Karpas-422 (cell line): Measurements from ENCODE around the gene ACTN4. TPM values are rescaled to one million over a fixed set of nuclear protein-coding genes. Genes with fewer than 3 reads are reported as not detected.

ENCODE experiments used
- DNase-seq: peaks from one replicate; pipeline ENCODE4 v3.0.0-alpha.2; 2015
- H2AFZ ChIP-seq: fragments of 200-600 bp; sonication (generic); 2 replicates; pipeline ENCODE4 v1.6.1; 2014; ENCODE audit warnings: antibody characterized with exemption, low read length, mixed read lengths
- H3K27ac ChIP-seq: fragments of 200-600 bp; sonication (generic); 2 replicates; pipeline ENCODE4 v1.5.1; 2014; ENCODE audit warnings: mild to moderate bottlenecking, low read length, moderate library complexity
- H3K27me3 ChIP-seq: fragments of 200-600 bp; sonication (generic); 2 replicates; pipeline ENCODE4 v1.6.1; 2014; ENCODE audit warnings: low read length, mixed read lengths
- H3K36me3 ChIP-seq: fragments of 200-600 bp; sonication (generic); 2 replicates; pipeline ENCODE4 v1.6.1; 2014; ENCODE audit warnings: low read length, mixed read lengths; ENCODE audit not compliant: insufficient read depth
- H3K4me1 ChIP-seq: fragments of 200-600 bp; sonication (generic); 2 replicates; pipeline ENCODE4 v1.6.1; 2014; ENCODE audit warnings: mild to moderate bottlenecking, low read length, mixed read lengths
- H3K4me2 ChIP-seq: fragments of 200-600 bp; sonication (generic); 2 replicates; pipeline ENCODE4 v1.6.1; 2014; ENCODE audit warnings: low read length, low read depth, mild to moderate bottlenecking; ENCODE audit not compliant: poor library complexity, severe bottlenecking
- H3K4me3 ChIP-seq: fragments of 200-600 bp; sonication (generic); 2 replicates; pipeline ENCODE4 v1.5.1; 2014; ENCODE audit warnings: mild to moderate bottlenecking, antibody characterized with exemption, low read length, mixed read lengths
- H3K79me2 ChIP-seq: fragments of 200-600 bp; sonication (generic); 2 replicates; pipeline ENCODE4 v1.6.1; 2014; ENCODE audit warnings: mild to moderate bottlenecking, low read length, mixed read lengths
- H3K9ac ChIP-seq: fragments of 200-600 bp; sonication (generic); 2 replicates; pipeline ENCODE4 v1.6.0; 2014; ENCODE audit warnings: low read length
- H3K9me2 ChIP-seq: fragments of 200-600 bp; sonication (generic), shearing (Covaris generic); replicated peaks from 2 replicates; pipeline ENCODE4 v1.6.0; 2014; ENCODE audit warnings: mild to moderate bottlenecking, low read length, moderate library complexity; ENCODE audit not compliant: insufficient read depth
- H3K9me3 ChIP-seq: fragments of 300-700, 200-600 bp; sonication (generic); 2 replicates; pipeline ENCODE4 v1.6.1; 2014; ENCODE audit warnings: low read length, mixed read lengths
- H4K20me1 ChIP-seq: fragments of 200-600 bp; sonication (generic); 2 replicates; pipeline ENCODE4 v1.6.1; 2014; ENCODE audit warnings: mild to moderate bottlenecking, antibody characterized with exemption, low read length, low read depth; ENCODE audit not compliant: insufficient read depth
- total RNA-seq: library from RNA; depleted of rRNA; stranded (reverse); fragments of >200 nt; shearing (Covaris generic); gene quantifications from 2 replicates; pipeline ENCODE4 v1.2.3, GENCODE V29; 2014; ENCODE audit warnings: low replicate concordance

ACTN4 gene
- total RNA-seq, 1 experiment from 2014 or later, result 54.6 TPM

DNA sequence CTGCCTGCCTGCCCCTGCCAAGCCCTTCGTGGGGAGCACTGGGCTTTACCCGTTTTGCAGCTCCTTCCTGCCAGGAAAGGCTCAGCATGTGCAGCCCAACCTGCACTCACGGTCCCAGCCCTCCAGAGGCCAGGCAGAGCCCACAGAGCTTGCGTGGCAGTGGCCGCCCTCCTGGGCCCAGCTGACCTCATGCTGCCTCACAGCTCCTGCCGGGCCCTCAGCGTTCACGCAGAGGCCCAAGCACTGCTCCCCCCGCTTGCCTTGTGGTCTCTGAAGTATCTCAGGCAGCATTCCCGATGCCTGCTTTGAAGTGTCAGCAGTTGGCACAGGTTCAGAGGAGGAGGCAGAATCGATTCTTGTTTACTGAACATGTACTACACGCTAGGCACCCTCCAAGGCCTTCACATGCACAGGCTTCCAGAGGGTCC lies 64.3 kb downstream of the ACTN4 start:
- no peak overlapping the region for H3K4me2 ChIP-seq
- no peaks in the 10 kb centered on the region for H3K9me3 ChIP-seq
- H3K9me2 ChIP-seq, result no peaks in the 10 kb centered on the region
- no peaks in the 10 kb centered on the region for H3K79me2 ChIP-seq
- H3K36me3 ChIP-seq, result no peaks in the 10 kb centered on the region
- H3K9ac ChIP-seq, result no peak overlapping the region
- H4K20me1 ChIP-seq, result no peaks in the 10 kb centered on the region
- H3K4me1 ChIP-seq, result no peaks in the 10 kb centered on the region
- H3K4me3 ChIP-seq, result no peak overlapping the region
- no peak overlapping the region for H2AFZ ChIP-seq
- H3K27me3 ChIP-seq, result no peaks in the 10 kb centered on the region
- DNase-seq, result no peak
- no peak overlapping the region for H3K27ac ChIP-seq

DNA sequence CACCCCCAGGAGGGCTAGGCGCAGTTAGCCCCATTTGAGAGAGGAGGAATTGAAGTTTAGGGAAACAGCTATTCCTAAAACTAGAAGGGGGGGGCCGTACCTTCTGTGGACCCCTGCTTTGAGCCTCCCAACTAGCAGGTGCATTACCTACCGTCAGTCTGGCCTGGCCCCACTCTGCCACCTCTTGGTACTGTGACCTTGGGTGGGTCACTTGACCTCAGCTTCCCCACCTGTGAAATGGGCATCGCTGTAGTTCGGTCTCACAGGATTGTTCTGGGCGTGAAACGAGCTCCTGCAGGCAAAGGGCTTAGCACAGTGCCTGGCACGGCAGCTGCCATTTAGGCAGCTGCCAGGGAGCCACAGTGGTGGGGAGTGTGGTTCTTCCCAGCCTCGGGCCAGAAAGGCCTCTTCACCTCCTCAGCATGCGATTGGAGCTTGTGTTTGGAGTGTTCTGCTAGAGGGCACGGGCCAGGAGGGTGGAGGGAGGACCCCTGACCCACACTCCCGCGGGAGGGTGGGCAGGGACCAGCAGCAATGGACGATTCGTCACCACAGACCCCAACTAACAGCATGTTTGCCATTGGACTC lies 64.8 kb downstream of the ACTN4 start:
- DNase-seq, result no peak
- H3K4me2 ChIP-seq, result no peak overlapping the region
- no peaks in the 10 kb centered on the region for H3K36me3 ChIP-seq

DNA sequence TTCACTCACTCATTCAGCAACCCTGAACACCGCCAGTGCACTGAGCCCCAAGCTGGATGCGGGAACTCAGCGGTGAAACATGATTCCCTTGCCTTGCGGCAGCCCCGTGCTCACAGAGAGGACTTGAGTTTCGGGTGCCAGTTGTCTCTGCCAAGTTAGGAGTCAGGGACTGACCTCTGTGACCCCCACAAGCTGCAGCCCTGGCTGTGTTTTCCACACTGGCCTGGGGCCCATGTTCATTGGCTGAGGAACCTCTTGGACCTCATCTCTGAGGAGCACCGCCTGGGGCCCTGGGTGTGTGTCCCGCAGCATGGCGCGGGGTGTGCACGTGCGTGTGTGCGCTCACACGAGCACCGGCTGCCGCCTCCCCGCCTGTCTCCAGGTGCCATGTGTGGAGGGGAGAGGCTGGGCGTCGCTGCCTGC lies 65.8 kb downstream of the ACTN4 start:
- no peak for DNase-seq

More for the DNA sequence above, 64.8 kb downstream of the ACTN4 start:
- Histone ChIP-seq H3K79me2 (no peaks in the 10 kb centered on the region), H3K9ac (no peak overlapping the region), H3K9me3 (no peaks in the 10 kb centered on the region), H4K20me1 (no peaks in the 10 kb centered on the region), H3K27me3 (no peaks in the 10 kb centered on the region), H3K4me3 (no peak overlapping the region), H3K27ac (no peak overlapping the region), H2AFZ (no peak overlapping the region), H3K4me1 (no peaks in the 10 kb centered on the region), H3K9me2 (no peaks in the 10 kb centered on the region)

DNA sequence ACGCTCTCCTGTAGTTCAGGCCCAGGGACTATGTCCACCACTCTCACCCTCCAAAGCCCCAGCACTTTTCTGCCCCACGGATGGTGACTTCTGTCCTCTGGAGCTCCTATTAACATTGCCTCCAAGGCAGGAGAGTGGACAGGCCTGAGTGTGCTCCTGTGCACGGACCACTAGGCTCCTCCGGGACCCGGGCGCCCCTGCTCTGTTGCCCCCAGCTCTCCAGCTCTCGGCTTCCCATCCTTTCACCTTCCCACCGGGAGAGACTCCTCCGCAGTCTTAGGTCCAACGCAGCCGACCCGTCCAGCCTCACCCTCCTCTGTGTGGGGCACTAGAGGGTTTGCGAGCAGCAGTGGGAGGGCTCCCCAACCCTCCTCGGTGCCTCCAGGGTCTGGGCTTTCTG lies 66.4 kb downstream of the ACTN4 start:
- H3K27ac ChIP-seq, result no peak overlapping the region

More for the DNA sequence above, 65.8 kb downstream of the ACTN4 start:
- no peaks in the 10 kb centered on the region for H3K9me2 ChIP-seq
- H3K4me1 ChIP-seq, result no peaks in the 10 kb centered on the region
- H3K9ac ChIP-seq, result no peak overlapping the region
- H3K4me3 ChIP-seq, result no peak overlapping the region
- H3K27ac ChIP-seq, result no peak overlapping the region
- no peaks in the 10 kb centered on the region for H3K27me3 ChIP-seq
- no peaks in the 10 kb centered on the region for H3K9me3 ChIP-seq
- H4K20me1 ChIP-seq, result no peaks in the 10 kb centered on the region
- no peaks in the 10 kb centered on the region for H3K79me2 ChIP-seq
- no peaks in the 10 kb centered on the region; the same call in 1 of the 2 replicates for H3K36me3 ChIP-seq
- H2AFZ ChIP-seq, result no peak overlapping the region
- no peak overlapping the region for H3K4me2 ChIP-seq

DNA sequence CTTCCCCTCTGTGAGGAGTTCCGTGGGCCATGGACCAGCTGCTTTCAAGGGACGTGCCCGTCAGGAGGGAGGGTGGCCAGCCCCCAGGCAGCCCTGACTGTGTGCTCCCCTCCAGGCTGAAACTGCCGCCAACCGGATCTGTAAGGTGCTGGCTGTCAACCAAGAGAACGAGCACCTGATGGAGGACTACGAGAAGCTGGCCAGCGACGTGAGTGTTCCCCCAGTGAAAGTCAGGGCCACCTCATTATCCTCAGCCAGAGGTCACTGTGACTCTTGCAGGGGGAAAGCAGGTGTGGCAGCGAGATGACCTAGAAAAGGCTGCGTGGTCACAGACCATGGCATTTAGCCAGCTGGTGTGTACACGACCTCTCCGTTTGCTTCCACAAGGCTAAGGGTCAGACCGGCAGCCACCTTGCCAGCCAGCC lies 66.9 kb downstream of the ACTN4 start:
- Histone ChIP-seq H3K79me2 (no peaks in the 10 kb centered on the region), H3K4me2 (no peak overlapping the region), H3K36me3 (no peaks in the 10 kb centered on the region; the same call in 1 of the 2 replicates), H4K20me1 (no peaks in the 10 kb centered on the region), H3K9ac (no peak overlapping the region), H3K4me1 (no peaks in the 10 kb centered on the region), H3K27ac (no peak overlapping the region), H2AFZ (no peak overlapping the region), H3K9me3 (no peaks in the 10 kb centered on the region), H3K27me3 (no peaks in the 10 kb centered on the region), H3K9me2 (no peaks in the 10 kb centered on the region), H3K4me3 (no peak overlapping the region)
- no peak for DNase-seq

More for the DNA sequence above, 66.4 kb downstream of the ACTN4 start:
- Histone ChIP-seq H3K4me1 (no peaks in the 10 kb centered on the region), H2AFZ (no peak overlapping the region), H3K36me3 (no peaks in the 10 kb centered on the region; the same call in 1 of the 2 replicates), H3K4me3 (no peak overlapping the region), H3K9ac (no peak overlapping the region), H3K9me2 (no peaks in the 10 kb centered on the region), H3K79me2 (no peaks in the 10 kb centered on the region), H3K27me3 (no peaks in the 10 kb centered on the region), H3K4me2 (no peak overlapping the region), H4K20me1 (no peaks in the 10 kb centered on the region), H3K9me3 (no peaks in the 10 kb centered on the region)
- no peak for DNase-seq

DNA sequence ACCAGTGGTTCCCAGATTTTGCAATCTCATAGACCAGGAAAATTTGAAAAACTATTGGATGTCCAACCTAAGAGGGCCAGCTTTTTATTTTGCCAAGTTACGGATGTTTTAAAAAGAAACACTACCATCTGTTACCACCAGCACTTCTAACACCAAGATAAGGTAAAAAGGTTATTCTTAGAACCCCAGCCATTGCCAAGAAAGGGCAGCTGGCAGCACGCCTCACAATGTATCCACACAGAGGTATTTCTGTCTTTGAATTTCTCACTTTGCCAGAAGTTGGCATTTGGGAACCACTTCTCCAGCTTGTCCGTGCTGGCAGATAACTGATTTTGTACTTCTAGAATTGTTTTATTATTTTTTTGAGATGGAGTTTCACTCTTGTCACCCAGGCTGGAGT lies 68.1 kb downstream of the ACTN4 start:
- Histone ChIP-seq H3K4me3 (no peak overlapping the region), H3K27ac (no peak overlapping the region), H3K27me3 (no peaks in the 10 kb centered on the region), H3K79me2 (no peaks in the 10 kb centered on the region), H3K4me2 (no peak overlapping the region), H3K4me1 (no peaks in the 10 kb centered on the region), H3K36me3 (no peaks in the 10 kb centered on the region; the same call in 1 of the 2 replicates), H3K9ac (no peak overlapping the region), H4K20me1 (no peaks in the 10 kb centered on the region), H2AFZ (no peak overlapping the region), H3K9me2 (no peaks in the 10 kb centered on the region), H3K9me3 (no peaks in the 10 kb centered on the region)
- no peak for DNase-seq

DNA sequence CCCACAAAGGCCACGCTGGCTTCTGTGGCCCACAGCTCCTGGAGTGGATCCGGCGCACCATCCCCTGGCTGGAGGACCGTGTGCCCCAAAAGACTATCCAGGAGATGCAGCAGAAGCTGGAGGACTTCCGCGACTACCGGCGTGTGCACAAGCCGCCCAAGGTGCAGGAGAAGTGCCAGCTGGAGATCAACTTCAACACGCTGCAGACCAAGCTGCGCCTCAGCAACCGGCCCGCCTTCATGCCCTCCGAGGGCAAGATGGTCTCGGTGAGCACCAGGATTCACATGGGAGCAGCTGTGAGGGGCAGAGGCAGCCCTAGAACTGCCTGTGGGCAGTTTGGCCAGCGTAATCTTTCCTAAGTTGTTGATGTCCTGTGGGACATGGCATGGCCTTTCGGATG lies 69.6 kb downstream of the ACTN4 start:
- Histone ChIP-seq H3K36me3 (no peaks in the 10 kb centered on the region; the same call in 1 of the 2 replicates), H3K4me1 (no peaks in the 10 kb centered on the region), H3K9me2 (no peaks in the 10 kb centered on the region), H3K27me3 (no peaks in the 10 kb centered on the region), H3K4me2 (no peak overlapping the region), H4K20me1 (no peaks in the 10 kb centered on the region; the same call in 1 of the 2 replicates), H2AFZ (no peak overlapping the region), H3K27ac (no peak overlapping the region), H3K9ac (no peak overlapping the region), H3K79me2 (no peaks in the 10 kb centered on the region), H3K4me3 (no peak overlapping the region), H3K9me3 (no peaks in the 10 kb centered on the region)
- no peak for DNase-seq

DNA sequence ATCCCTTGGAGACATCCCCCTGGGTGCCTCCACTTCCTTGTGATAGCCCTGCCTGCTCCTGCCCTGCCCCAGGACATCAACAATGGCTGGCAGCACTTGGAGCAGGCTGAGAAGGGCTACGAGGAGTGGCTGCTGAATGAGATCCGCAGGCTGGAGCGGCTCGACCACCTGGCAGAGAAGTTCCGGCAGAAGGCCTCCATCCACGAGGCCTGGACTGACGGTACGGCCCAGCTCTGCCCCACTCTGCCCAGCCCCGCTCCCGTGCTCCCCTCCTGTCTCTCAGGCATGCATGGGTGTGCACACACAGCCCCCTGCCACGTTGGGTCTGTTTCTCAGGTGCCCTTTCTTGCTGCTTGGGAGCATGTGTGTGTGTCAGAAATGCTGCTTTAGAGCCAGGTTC lies 70.4 kb downstream of the ACTN4 start:
- H3K27ac ChIP-seq, result no peak overlapping the region
- H2AFZ ChIP-seq, result no peak overlapping the region
- no peak overlapping the region for H3K9ac ChIP-seq
- no peaks in the 10 kb centered on the region for H3K79me2 ChIP-seq
- H3K9me2 ChIP-seq, result no peaks in the 10 kb centered on the region
- no peak overlapping the region for H3K4me3 ChIP-seq
- H4K20me1 ChIP-seq, result no peaks in the 10 kb centered on the region; the same call in 1 of the 2 replicates
- H3K27me3 ChIP-seq, result no peaks in the 10 kb centered on the region
- H3K36me3 ChIP-seq, result no peaks in the 10 kb centered on the region; the same call in 1 of the 2 replicates
- no peak for DNase-seq
- no peaks in the 10 kb centered on the region for H3K4me1 ChIP-seq
- H3K9me3 ChIP-seq, result no peaks in the 10 kb centered on the region
- H3K4me2 ChIP-seq, result no peak overlapping the region
